Left colon (tissue), 2 donors: ENCODE results near the gene C4orf50. TPM values are rescaled to one million over a fixed set of nuclear protein-coding genes. Genes with fewer than 3 reads are reported as not detected.

Source experiments
- ATAC-seq: fragments of 200-7000 bp; cut with Tn5 transposase; one replicate; pipeline ENCODE4 v1.9.1; 2020; ENCODE audit warnings: mild to moderate bottlenecking, moderate library complexity
- DNase-seq, 2 donors: peaks; one replicate each; pipeline ENCODE4 v3.0.0-alpha.2; 2020
- intact Hi-C, 2 donors: fragments of 100-400 bp; cut with DNase I in 1 of 2; cut with micrococcal nuclease in 1 of 2; formaldehyde crosslinking; loops; one replicate each; pipeline versions ENCODE4 v1.11.2 to v1.14.0; 2022; cut with DNase I, micrococcal nuclease
- total RNA-seq, 2 donors: library from RNA; stranded (reverse); fragmentation: NEBNext Ultra II Directional; extraction: Animal tissue kit (Norgen Biotek cat#: 25700); gene quantifications; one replicate each; pipeline ENCODE4 v1.2.1, GENCODE V29; 2021
- donor health status: DM: no; HTN: no; CAD: no.
- donor health status: DM: yes; HTN: yes; CAD: no.

C4orf50 gene
- total RNA-seq, 2 donors from 2014 or later, result 0.09 TPM; not detected in 1

DNA sequence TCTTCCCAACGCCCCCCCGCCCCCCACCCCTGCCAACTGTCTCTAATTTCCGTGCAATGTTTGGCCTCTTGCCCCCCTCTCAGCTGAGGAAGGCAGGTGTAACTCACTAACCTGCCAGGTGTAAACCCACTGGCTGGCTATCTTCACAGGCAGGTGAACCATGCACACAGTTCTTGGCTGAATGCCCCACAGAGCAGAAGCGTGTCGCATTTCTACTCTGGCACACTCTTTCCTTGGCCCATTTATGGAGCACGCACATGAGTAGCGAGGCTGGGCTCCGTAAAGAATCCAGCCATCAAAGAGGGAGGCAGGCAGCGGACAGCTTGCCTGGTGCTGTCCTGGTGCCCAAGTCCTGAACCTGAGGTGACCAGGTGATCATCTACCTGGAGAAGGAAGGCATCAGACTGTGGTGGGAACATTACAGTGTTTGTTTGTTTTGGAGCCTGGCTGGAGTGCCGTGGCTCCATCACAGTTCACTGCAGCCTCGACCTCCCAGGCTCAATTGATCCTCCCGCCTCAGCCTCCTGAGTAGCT, 86.1 kb downstream of the C4orf50 start:
- ATAC-seq, result no peak
- DNase-seq, result no peak
- intact Hi-C loops, result no loop called here

DNA sequence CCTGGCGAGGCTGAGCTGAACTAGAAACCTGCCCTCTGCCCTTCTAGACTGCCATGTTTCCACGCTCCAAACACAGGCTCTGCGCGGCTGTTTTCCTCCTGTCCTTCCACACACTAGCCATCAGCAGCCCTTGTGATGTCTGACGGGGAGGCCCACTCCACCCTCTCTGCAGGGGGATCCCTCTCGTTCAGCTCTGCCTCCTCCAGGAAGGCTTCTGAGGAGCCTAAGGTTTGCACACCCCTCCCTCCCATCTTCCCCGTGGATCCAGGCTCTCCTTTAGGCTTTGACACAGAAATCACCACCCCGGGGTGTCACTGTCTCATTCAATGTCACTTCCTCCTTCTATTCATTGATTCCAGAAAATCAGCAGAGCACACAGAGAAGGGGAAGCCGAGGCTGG, 86.7 kb downstream of the C4orf50 start:
- intact Hi-C loops, result no loop called here
- ATAC-seq, result no peak

DNA sequence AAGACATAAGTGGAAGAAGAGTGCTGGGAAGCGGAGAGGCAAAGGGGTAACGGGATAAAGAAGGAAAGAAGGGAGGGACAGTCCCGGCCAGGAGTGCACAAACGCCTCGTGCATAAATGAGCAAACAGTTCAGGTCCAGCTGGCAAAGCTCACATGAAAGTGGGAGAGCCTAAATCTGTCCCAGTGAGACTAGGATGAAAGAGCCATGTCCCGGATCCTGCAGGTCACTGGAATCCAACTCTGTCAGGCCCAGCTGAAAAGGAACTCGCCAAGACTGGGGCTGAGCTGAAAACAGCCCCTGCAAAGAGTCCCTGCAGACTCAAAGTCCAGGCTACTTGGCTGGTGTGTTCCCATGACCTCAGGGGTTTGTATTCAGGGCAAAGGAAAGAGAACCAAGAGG, 87.4 kb downstream of the C4orf50 start:
- ATAC-seq (no peak), DNase-seq (no peak)

More for the DNA sequence above, 86.7 kb downstream of the C4orf50 start:
- no peak for DNase-seq

DNA sequence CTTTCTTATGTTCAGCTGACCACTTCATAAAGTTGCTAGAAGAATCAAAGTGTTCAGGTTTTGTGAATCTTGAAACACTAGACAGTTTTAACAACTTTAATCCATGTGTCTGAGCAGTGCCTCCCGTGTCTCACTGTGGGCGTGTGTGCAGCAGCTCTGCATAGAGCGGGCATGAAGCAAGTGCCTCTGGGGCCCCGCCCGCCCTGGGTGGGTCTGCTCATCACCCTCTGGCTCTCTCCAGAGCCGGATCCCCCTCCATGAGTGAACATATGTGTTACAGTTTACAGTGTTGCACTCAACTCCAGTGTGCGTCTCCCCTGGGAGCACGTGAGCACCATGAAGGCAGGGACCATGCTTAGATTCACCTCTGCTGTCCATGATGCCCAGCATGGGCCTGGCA, 87.8 kb downstream of the C4orf50 start:
- DNase-seq (no peak), ATAC-seq (no peak)
- intact Hi-C loops, result no loop called here

More for the DNA sequence above, 87.4 kb downstream of the C4orf50 start:
- intact Hi-C loops, result no loop called here

DNA sequence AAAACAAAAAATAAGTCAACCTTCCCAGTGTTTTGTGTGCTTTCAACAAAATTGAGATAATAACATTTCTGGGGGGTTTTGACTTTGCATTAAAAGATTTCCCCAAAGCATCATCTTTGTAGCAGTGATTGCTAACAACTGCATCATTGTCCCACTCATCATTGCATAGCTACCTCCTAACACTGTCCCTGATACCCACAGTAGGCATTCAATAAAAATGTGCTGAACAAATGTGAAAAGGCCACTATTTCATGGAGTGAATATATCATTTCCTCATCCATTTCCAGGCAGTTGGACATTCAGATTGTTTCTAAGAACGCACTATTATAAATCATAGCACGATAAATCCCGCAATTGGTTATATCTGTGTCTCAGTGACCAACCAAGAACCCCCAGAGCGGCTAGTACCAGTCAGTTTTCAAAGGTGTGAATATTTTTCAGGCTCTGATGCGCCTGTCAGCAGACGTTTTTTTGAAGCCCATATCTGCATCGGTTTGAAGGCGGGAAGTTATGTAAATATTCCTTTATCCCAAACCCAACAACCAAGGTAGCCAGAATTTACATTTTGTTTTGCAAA, 89.3 kb downstream of the C4orf50 start:
- ATAC-seq (no peak), DNase-seq (no peak)
- intact Hi-C loops, result no loop called here

DNA sequence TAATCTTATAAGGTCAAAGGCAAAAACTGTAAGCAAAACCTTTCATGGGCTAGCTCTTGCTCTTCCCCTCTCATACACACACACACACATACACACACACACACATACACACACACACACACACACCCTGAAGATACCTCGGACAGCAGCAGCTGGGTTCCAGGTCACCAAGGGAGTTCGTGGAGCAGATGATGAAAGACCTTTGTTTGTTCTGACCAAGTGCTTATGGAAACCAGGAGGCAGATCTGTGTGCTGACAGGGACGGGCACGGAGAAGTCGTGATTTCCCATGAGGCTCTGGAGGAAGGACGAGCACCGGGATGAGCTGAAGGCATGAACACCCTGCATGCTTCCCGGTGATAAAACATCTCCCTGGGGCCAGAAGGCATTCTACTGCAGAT, 90.0 kb downstream of the C4orf50 start:
- no peak for DNase-seq
- ATAC-seq, result no peak
- intact Hi-C loops, result no loop called here

DNA sequence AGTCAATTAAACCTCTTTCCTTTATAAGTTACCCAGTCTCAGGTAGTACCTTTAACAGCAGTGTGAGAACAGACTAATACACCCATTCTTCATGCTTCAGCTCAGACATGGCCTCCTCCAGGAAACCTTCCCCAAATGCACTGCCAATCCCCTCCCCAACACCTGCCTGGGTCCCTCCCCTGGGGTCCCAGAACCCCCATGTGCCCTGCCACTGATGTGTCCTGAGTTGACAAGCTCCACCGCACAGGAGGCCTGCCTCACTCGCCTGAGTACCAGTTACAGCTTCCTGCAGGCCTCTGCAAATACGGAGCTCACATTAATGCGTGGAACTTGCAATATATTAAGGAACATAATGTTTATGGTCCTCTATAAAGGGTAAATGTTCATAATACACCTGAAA, 90.5 kb downstream of the C4orf50 start:
- DNase-seq (no peak), ATAC-seq (no peak)
- intact Hi-C loops, result no loop called here

DNA sequence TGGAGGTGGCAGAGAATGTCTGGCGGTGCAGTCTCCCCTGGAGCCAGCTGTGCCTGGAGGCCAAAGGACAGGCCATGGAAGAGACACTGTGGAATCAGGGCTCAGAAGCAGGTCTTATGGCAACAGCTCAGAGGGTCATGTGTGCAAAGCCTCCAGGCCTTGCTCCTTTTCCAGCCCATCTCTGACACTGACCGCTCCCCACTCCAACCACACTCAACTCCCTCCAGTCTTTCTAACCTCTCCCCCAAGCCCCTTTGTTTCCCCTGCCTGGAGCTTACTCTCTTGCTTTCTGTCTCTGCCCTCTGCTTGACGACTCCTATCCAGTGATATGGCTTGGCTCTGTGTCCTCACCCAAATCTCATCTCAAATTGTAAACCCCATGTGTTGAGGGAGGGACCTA, 91.1 kb downstream of the C4orf50 start:
- DNase-seq, result no peak
- ATAC-seq, result no peak
- intact Hi-C loops, result no loop called here

DNA sequence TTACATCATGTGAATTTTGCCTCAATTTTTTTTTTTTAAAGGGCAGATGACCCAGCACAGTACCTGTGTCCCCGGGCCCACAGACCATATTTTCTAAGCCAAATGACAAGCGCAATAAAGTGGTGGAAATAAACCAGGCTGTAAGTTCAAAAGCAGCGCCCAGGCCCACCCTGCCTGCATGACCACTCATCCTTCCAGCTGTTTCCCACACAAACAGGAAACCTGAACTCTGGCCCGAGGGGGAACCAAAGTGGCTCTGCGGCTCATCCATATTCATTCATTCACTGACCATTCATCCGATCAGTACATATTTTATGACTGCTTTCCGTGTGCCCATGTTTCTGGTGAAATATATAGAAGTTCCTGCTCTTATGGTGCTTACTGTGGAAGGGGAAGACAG, 91.6 kb downstream of the C4orf50 start:
- DNase-seq (no peak), ATAC-seq (no peak)
- intact Hi-C loops, result no loop called here

DNA sequence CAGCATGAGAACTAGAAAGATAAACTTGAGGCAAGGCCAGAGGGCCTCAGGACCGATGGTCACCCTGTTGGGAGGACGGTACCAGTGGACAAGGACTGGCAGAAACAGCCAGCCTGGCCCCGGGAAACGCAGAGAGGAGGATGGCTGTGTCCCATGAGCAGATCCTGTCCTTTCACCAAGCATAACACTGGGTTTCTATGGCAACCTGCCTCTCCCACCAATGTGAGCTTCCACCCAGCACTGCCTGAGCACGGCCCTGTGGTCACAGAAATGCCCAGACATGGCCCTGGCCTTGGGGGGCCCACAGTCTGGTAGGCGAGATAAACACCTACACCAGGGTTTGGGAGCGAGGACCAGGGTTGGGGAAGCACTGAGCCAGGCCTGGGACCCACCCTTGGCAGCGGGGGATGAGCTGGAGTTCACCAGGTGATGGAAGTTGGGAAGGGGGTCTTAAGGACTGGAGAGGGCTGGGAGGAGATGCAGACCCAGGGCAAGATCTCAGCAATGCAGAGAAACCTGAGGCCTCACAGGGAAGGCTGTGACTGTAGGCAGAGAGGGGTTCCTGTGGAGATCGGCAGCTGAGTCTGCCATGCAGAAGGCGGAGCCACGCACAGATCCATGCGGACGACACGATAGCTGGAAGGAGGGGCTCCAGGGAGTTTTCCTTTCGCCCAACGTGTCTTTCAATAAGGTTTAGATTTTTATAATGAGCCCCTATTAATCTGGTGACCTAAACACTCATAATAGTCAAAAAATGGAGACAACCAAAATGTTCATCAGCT, 92.6 kb downstream of the C4orf50 start:
- intact Hi-C loops, result no loop called here
- ATAC-seq (no peak), DNase-seq (no peak)

DNA sequence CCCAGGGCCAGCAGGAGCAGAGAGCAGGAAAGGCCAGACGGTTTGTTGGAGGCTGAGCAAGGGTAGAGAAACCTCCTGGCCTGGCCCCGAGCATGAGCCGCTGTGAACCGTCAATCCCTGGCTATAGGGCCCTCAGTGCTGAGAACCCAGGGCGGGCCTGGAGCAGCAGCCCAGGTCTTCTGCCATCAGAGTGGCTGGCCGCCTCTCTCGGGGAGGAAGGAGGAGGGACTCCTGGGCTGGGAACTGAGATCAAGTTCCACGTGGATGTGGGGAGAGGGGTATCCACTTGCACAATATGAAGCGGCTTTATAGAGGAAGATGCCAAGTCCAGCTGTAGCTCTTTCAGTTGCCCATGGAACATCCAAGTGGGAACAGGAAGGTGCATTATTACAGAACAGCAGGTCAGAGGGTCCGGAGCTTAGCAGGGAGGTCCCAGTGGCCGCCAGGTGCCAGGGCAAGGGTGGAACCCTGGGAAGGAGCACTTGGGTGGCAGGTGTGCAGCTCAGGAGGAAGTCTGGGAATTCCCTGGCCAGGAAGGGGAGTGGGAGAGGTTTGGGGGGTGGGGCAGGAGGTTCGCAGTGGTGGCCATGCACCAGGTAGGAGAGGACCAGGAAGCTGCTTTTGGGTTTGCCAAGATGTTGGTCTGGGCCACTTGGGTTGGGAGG, 93.6 kb downstream of the C4orf50 start:
- intact Hi-C loops, result no loop called here
- ATAC-seq (no peak), DNase-seq (no peak)

DNA sequence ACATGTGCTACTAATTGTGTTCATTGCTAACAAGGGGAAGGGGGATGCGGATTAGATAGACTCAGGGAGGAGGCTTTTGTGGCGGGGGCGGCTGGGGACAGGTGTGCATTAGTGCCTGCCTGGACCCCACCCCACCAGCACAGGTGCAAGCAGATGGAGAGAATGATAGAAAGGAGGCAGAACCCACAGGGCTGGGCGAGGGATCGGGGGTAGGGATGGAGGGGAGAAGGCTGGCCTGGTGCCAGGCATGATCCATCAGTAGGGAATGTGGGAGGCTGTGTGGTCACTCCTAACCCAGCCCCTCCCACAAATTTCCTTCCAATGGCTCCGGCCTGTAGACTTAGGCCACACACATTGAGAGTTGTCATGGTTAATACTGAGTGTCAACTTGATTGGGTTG, 94.9 kb downstream of the C4orf50 start:
- ATAC-seq (no peak), DNase-seq (no peak)
- intact Hi-C loops, result no loop called here

DNA sequence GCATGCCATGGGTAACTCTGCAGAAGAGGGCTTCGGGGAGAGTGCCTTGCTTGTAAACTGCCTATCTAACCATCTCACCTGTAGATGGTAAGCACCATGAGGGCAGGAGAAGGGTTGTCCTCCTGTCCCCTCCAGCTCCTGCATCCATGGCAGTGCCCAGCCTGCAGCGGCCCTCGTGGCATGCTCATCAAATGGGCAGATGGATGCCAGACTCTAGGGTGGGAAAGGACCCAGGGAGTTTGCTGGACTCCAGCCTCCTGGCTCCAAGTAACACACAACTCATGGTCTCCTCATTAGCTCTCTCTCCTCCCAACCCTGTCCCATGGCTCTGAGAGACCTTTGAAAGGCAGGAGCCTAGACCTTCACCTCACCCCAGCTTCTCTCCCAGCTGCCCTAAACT, 95.7 kb downstream of the C4orf50 start:
- intact Hi-C loops, result no loop called here
- DNase-seq (no peak), ATAC-seq (no peak)

DNA sequence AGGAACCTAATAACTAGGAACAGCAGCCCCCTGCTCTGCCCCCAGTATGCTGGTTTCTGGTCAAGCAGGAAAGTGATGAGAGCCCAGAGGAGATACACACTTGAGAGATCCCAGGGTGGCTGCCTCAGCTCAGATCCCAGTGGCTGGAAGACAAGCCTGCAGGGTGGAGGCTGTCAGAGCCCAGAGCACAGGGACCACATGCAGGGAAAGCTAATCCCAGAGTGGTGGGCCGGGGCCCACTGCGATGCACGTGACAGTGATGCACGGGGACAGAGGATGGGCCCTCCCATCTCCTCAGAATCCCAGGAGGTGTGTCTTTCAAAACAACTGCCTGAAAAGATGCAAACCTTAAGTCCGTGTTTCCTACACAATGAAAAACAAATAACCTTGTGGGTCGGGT, 96.2 kb downstream of the C4orf50 start:
- ATAC-seq (no peak), DNase-seq (no peak)
- intact Hi-C loops, result no loop called here

DNA sequence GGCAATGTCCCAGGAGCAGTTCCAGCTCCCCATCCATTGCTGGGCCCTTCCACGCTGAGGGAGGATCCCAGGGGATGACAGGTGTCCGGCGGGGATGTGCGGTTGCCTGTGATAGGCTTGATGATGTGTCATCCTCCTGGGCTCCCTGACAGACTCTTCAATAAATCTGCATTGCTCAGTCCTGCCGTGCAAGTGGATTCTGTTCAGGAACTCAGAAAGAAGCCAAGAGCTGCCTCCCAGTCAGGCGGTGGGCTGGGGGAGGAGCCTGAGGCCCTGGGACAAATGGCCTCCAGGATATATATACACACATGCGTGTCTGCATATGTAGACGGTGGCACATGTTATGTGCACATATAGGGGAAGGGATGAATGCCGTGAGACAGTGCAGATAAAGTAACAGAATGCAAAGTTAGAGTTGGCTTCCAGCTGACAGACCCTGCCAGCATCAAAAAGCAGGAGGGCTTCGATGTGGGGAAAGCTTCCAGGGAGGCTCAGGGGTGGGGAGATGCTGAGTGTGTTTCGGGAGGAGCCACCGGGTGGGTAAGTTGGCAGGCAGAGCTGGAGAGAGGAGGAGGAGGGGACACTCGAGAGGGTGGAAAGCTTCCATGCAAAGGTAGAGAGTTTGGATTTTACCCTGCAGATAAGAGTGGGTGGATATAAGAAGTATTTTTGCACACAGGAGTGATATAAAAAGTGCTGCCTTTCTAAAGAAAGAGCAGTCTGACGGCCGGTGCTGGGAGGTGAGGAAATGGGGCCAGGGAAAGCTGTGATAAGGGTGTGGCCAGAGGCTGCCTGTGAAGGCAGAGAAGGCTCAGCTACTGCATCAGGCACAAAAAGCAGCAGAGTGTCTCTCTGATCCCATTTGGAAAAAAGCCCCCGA, 96.9 kb downstream of the C4orf50 start:
- intact Hi-C loops, result no loop called here
- no peak for DNase-seq
- ATAC-seq, result no peak

DNA sequence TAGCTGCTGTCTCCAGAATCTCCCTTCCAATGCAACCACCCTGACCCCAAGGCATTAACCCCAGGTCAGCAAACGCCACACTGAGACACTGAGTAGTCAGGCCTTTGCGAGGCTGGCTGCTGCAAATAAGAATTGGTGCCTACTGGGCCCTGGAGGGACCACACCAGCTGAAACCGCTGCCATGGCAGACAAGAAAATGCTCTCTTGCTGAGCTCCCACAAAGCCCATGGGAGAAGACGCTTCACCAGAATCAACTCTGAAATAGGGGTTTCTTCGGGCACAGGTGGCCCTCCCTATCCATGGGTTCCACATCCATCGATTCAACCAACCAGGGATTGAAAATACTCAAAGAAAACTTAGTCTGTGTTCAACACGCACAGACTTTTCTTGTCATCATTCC, 98.7 kb downstream of the C4orf50 start:
- DNase-seq, result no peak
- intact Hi-C loops, result no loop called here
- ATAC-seq, result no peak

DNA sequence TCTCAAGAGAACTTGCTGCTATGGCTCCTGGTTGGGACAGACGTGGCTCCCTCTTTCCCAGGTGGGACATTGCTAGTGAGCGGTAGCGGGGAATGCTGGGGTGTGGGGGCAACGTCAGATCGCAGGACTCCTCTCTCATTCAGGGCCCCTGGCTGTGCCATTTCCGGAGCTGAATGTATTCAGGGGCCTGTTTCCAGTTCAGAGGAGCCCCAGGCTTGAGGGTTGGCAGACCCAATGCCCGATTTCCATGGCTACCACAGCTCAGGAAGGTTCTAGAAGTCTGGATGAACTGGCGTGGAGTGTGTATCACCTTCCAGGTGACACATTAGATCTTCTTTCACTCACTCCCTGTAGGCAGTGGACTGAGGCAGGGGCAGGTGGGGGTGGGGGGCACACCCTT, 99.2 kb downstream of the C4orf50 start:
- no peak for ATAC-seq
- no peak for DNase-seq
- intact Hi-C loops, result no loop called here

DNA sequence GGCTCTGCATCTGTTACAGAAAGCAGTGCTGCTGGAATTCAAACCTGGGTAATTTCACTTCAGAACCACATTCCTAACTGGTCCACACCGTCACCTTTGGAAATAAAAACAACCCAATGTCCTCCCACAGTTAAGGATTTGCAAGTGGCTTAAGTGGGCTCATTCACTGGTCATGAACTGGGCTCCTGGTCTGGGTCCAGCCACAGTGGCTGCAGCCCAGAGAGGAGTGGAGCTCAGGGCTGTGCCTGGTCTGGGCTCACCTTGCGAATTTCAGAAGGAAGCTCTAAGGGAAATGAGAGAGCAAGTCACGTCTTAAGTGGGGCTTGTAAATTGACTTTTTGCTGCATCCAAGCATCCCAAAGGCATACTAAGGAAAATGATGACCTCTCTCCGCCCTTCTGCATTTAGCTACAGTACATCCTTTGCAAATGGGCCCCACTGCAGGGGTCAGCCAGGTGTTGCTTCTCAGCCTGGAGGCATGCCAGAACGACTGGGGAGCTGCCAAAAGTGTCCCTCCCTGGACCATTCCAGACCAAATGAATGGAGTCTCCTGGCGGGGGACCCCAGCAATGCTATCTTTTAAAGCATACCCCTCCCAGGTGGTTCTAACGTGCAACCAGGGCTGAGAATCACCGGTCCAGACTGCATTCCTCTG, 99.8 kb downstream of the C4orf50 start:
- ATAC-seq (no peak), DNase-seq (no peak)
- intact Hi-C loops, result no loop called here

DNA sequence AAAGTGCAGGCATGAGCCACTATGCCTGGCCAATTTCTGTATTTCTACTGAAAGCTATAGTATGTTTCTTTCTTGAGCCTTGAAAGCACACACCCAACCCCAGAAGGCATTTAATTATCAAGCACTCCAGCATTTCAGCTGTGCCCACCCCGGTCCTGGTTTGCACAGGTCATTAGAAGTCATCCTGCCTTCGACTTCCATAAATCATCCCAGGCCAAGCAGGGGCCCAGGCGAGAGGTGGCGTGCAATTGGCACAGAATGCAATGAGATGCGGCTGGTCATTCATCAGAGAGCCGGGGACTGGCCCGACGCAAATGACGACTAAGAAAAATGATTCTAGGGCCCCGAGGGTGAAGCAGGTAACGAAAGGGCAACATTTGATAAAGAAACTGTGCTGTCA, 100.6 kb downstream of the C4orf50 start:
- ATAC-seq (no peak), DNase-seq (no peak)
- intact Hi-C loops, result no loop called here
